Measurements from ENCODE around the gene DDX25.

GRCh38 chr11:125929445-125930075, 25.3 kb downstream of the DDX25 start:
- TF ChIP-seq RFX5 (IDR thresholded peaks at IDR 0.05; ENCODE audit: low read depth, low read length), result no peak
- no peak for TF ChIP-seq SUZ12 (IDR thresholded peaks at IDR 0.05; ENCODE audit: unreplicated experiment)

All from GM12878 (cell line).